ENCODE data around the gene USP31.

Gene USP31

DNA sequence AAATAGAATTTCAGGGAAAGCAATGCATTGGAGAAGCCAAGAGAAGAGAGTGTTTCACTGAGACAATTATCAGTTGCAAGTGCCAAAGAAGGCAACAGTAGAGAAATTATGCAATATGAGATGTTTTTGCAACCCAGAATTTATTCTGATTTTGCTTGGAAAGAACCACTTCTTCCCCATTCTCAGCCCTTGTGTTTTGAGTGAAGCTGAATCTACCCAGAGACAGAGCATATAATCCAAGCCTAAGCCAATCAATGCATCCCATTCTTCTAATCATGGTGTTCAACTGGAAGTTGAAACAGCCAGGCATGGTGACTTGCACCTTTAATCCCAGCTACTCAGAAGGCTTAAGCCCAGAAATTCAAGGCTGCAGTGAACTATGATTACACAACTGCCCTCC, 26.4 kb upstream of the USP31 start:
- no peak overlapping the region for H3K4me3 ChIP-seq (ENCODE audit: low read length)
- no peak for DNase-seq (ENCODE audit: low read depth)
- TF ChIP-seq, protein P1, sequence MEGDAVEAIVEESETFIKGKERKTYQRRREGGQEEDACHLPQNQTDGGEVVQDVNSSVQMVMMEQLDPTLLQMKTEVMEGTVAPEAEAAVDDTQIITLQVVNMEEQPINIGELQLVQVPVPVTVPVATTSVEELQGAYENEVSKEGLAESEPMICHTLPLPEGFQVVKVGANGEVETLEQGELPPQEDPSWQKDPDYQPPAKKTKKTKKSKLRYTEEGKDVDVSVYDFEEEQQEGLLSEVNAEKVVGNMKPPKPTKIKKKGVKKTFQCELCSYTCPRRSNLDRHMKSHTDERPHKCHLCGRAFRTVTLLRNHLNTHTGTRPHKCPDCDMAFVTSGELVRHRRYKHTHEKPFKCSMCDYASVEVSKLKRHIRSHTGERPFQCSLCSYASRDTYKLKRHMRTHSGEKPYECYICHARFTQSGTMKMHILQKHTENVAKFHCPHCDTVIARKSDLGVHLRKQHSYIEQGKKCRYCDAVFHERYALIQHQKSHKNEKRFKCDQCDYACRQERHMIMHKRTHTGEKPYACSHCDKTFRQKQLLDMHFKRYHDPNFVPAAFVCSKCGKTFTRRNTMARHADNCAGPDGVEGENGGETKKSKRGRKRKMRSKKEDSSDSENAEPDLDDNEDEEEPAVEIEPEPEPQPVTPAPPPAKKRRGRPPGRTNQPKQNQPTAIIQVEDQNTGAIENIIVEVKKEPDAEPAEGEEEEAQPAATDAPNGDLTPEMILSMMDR (IDR thresholded peaks at IDR 0.05; ENCODE audit: insufficient read depth, low read depth, low read length, missing control alignments): no peak

DNA sequence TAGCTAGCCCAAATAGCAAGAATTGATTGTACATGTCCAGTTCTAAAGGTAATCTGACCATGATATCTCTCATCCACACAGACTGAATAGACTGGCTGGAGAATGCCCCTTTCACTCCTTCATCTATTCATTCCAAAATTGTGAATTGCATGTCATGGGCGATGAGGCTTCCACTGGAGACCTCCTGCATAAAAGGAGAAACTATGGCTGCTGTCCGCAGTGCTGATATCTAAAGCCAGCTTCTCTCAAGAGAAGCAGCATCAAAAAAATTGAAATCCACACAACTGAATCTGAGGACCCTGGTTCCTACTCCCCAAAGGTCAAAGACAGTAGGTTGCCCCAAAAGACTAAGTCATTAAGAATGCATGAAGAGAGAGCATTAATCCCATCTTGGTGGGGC, 25.4 kb upstream of the USP31 start:
- no peak overlapping the region for H3K4me3 ChIP-seq (ENCODE audit: low read length)
- peak; percentile 44 for DNase-seq (ENCODE audit: low read depth)
- TF ChIP-seq, protein P1 (IDR thresholded peaks at IDR 0.05; ENCODE audit: insufficient read depth, low read depth, low read length, missing control alignments): no peak

DNA sequence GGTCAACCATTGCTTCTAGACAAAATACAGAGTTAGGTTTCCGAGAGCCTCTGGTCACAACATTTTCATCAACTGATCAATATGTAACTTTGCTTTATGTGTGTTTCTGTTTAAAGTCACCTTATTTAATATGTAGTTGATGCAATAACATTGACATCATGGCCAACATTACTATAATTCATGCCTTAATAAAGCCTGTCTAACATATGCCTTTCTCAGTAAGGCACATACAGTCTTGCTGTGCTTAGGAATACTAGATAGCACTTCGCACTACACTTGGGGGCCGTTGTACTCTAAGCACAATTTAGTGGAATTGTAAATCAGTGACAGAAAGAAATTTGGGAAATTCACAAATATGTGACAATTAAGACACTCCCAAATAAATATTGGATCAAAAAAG, 23.7 kb upstream of the USP31 start:
- TF ChIP-seq, protein P1 (IDR thresholded peaks at IDR 0.05; ENCODE audit: insufficient read depth, low read depth, low read length, missing control alignments): no peak
- DNase-seq (ENCODE audit: low read depth): no peak
- no peak overlapping the region for H3K4me3 ChIP-seq (ENCODE audit: low read length)

DNA sequence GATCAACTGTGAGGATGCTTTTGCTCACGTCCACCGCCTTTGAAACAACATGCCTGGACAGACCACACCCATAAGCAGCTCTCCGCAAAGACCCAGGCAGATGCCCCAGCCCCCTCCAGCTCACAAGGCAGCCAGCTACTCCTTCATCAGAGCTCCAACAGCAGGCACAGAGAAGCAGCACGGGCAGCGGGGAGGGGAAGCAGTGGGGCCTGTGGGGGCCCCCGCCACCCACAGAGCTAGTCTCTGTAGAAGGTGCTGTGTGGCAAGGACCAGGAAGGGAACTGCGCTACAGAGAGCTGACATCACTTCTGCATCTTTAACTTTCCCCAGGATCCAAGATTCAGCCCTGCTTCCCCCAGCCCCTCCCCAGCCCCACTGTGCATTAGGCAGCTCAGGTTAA, 23.3 kb upstream of the USP31 start:
- H3K4me3 ChIP-seq (ENCODE audit: low read length): no peak overlapping the region
- TF ChIP-seq, protein P1 (IDR thresholded peaks at IDR 0.05; ENCODE audit: insufficient read depth, low read depth, low read length, missing control alignments): no peak
- DNase-seq (ENCODE audit: low read depth): no peak

DNA sequence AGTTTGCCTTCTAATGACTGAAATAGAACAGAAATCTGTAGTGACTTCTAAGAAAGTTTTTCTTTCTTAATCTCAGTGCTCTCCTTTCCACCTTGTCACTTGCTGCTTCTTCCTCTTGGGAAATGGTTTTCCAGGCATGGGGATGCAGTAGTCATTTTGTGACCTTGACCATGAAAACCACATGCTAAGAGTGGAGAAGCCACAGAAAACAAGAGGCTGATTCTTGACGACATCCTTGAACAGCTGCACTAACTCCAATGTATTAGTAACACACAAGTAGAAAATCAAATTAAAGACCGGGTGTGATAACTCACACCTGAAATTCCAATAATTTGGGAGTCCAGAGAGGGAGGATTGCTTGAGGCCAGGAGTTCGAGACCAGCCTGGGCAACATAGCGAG, 15.5 kb upstream of the USP31 start:
- H3K4me3 ChIP-seq (ENCODE audit: low read length): no peak overlapping the region
- no peak for DNase-seq (ENCODE audit: low read depth)
- TF ChIP-seq, protein P1 (IDR thresholded peaks at IDR 0.05; ENCODE audit: insufficient read depth, low read depth, low read length, missing control alignments): no peak

DNA sequence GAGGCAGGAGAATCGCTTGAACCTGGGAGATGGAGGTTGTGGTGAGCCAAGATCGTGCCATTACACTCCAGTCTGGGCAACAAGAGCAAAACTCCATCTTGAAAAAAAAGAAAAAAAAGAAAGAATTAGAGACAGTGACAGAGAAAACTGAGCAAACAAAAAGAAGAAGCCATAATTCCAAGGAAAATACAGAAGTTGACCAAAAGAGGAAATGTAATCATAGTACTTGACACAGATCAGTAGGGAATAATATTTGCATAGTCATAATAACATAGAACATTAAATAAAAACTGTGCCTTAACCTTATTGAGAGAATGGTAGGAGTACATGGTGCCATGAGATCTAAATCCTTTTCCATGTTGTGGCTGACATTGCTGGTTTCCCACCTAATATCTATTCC, 14.7 kb upstream of the USP31 start:
- TF ChIP-seq, protein P1 (IDR thresholded peaks at IDR 0.05; ENCODE audit: insufficient read depth, low read depth, low read length, missing control alignments): no peak
- H3K4me3 ChIP-seq (ENCODE audit: low read length): no peak overlapping the region
- no peak for DNase-seq (ENCODE audit: low read depth)

DNA sequence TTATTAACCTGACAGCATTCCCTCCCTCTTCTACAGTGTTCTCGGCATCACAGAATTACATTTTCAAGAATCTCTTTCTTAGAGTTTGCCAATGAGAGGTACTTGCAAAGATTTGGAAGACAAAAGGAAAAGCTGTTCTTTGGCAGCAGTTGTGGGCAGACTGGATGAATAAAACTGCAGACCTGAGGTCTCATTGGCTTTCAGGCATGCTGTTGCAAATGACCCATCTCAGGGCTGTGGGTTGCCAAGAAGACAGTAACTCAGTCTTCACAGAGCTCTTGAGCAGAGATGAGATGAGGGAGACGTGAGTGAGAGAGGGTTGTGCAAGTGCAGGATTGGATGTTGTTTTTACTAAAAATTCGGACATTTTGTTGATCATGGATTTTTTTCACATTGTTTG, 11.3 kb upstream of the USP31 start:
- TF ChIP-seq, protein P1 (IDR thresholded peaks at IDR 0.05; ENCODE audit: insufficient read depth, low read depth, low read length, missing control alignments): no peak
- H3K4me3 ChIP-seq (ENCODE audit: low read length): no peak overlapping the region
- no peak for DNase-seq (ENCODE audit: low read depth)

Data from epithelial cell of esophagus (primary cell).